GM23248 (cell line): ENCODE data around the gene CYREN.

Experiments used
- EZH2 ChIP-seq: fragments of 200-600 bp; sonication (generic); IDR thresholded peaks from 2 replicates; pipeline ENCODE4 v1.6.1; 2018; ENCODE audit warnings: antibody characterized with exemption, mild to moderate bottlenecking; ENCODE audit not compliant: insufficient read depth, poor library complexity, severe bottlenecking
- EZH2phosphoT487 ChIP-seq: fragments of 200-600 bp; sonication (generic); IDR thresholded peaks from 2 replicates; pipeline ENCODE4 v1.6.1; 2018; ENCODE audit warnings: antibody characterized with exemption, moderate library complexity, mild to moderate bottlenecking, low read depth; ENCODE audit not compliant: insufficient read depth

DNA sequence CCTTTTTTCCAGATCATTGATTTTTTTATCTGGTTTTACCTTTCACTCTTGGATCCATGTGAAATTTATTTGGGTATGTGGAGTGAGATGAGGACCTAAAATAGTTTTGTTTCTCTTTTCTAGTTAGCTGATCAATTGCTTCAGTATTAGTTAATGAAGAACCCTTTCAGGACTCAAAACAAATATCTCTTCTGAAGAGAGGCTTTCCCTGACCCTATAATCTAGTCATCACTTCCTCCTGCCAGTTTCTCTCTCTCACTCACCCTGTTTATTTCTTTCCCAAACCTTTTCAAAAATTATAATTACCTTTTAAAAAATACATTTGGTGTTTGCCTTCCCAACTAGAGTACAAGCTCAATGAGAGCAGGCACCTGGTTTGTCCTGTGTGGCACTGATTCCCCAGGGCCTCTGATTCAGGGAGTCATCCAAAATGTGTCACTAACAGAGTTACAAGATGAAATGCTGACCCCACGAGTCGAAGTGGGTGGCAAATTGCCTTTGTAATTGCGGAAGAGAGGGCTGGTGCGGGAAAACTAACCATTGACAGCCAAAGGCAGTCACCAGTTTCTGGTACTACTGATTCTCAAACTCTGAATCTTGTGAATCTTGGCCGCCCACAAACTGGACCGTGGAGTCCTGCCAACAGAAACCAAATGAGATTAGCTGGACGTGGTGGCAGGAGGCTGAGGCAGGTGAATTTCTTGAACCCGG lies 20.3 kb downstream of the CYREN start:
- TF ChIP-seq EZH2phosphoT487 = no peak
- TF ChIP-seq EZH2 = no peak
